Measurements from ENCODE around the gene TCAIM.

TCAIM gene

DNA sequence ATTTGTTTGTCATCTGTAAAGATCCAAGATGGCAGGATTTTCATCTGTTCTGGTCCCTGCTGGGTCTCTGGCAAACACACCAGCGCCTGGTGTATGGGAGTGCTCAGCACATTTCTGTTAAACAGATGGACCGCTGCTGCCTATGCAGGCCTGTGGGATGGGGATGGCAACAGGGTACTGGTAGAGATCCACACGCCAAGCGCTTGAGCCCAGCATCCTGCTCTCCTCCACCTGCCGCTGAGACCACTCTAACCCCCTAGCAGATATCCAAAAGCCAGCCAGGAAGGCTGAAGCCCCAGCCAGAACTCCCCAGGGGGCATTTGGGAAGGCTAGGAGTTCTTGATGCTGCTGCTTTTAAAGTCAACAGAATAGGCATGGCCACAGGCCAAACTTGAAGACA lies 107.2 kb downstream of the TCAIM start:
- DNase-seq (ENCODE audit: low spot score), result no peak

DNA sequence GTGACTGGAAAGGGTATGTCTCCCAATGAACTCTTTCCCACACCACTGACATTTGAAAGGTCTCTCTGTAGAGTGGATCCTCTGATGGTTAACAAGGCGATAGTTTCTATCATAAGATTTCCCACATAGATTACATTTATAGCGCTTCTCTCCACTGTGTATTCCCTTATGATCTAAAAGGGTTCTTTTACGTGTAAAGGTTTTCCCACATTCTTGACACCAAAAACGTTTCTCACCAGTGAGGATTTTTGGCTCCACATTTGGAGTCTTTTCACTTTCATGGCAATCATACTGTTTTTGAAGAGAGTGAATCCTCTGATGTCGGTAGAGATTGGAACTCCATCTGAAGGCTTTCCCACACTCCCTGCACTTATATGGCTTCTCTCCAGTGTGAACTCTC lies 108.4 kb downstream of the TCAIM start:
- no peak for DNase-seq (ENCODE audit: low spot score)

DNA sequence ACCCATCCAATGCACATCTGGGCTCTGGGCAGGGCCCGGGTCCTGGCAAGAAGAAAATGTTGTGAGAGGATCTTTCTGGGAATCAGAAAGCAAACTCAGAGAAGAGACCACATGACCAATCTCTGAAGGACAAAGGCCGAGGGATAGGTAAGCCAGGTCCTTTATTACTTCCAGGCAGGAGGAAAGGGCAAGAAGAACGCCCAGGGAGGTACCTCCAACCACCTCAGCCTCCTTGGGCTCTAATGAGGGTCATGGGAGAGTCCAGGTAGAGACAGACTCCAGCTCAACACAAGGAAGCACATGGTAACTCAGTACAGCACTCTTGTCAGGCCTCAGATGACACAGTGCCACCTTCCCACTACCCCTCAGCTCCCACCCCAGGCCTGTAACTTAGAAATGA lies 112.9 kb downstream of the TCAIM start:
- DNase-seq (ENCODE audit: low spot score), result no peak

DNA sequence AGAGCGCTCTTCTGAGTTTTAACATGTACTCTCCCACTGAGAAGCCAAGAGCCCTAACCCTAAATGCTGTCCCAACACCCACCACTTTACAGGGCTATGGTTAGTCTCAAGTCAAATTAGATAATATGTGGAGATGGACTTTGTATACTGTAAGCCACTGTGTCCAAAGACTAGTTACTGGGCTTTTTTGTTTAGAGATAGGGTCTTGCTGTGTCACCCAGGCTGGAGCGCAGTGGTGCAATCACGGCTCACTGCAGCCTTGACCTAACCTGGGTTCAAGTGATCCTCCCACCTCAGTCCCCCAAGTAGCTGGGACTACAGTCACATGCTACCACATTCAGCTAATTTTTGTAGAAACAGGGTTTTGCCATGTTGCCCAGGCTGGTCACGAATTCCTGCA lies 115.7 kb downstream of the TCAIM start:
- DNase-seq (ENCODE audit: low spot score), result no peak

DNA sequence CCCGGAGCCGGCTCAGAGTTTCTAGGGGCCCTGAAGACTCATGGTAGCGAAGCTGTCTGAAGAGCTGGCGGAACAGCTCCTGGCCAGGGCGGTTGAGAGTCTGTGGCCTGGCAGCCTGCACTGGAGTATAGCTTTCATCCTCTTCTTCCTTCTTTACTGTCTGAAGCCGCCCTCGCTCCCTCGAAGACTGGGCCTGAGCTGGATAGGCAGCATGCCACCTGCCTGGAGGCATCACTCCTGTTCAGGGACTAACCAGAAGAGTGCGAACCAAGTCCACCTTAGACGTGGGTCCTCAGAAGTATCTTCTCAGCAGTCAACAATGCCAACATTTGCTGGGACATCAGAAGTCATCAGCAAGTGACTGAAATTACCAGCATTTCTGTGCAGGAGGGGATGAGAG lies 116.8 kb downstream of the TCAIM start:
- DNase-seq (ENCODE audit: low spot score), result no peak

Data from hematopoietic multipotent progenitor cell treated with erythropoietin and hydrocortisone succinate and interleukin-3 and kit ligand, for 17 days (in vitro differentiated cells).